ENCODE data around the gene DUSP22.
"Not testable (repeated sequence)": the region's sequence is repeated elsewhere in the genome, so short reads cannot be mapped to it uniquely, and the experiment has no call there.

The DUSP22 gene

DNA sequence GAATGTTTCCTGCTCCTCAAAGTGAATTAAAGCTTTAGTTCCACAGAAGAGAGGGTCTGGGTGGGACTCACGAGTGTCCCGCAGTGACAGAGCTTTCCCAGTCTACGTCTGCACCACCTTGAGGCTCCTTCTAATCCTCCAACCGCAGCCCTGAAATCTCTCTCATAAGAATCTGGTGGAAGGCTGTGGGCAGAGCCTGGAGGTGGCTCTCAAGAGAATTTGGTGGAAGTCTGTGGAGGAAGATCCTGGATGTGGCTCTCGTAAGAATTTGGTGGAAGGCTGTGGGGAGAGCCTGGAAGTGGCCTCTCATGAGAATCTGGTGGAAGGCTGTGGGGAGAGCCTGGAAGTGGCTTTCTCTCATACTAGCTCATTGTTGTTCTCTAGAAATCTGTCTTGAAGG, 13.8 kb upstream of the DUSP22 start:
- no peak for DNase-seq (ENCODE audit: low read depth, low spot score)
- H3K27ac ChIP-seq, result no peak overlapping the region

GRCh38 chr6:279341-280029, 12.8 kb upstream of the DUSP22 start:
- DNase-seq (ENCODE audit: low read depth, low spot score), result no peak
- no peak overlapping the region for H3K27ac ChIP-seq

- no peak for DNase-seq (ENCODE audit: low read depth, low spot score)
- no peak overlapping the region for H3K27ac ChIP-seq
These were observed 11.4 kb upstream of the DUSP22 start for GRCh38 chr6:280775-281468.

GRCh38 chr6:281469-282103, 10.7 kb upstream of the DUSP22 start:
- DNase-seq (ENCODE audit: low read depth, low spot score), result no peak
- no peak overlapping the region for H3K27ac ChIP-seq

GRCh38 chr6:282177-282866, 10.0 kb upstream of the DUSP22 start:
- no peak for DNase-seq (ENCODE audit: low read depth, low spot score)
- no peak overlapping the region for H3K27ac ChIP-seq

DNA sequence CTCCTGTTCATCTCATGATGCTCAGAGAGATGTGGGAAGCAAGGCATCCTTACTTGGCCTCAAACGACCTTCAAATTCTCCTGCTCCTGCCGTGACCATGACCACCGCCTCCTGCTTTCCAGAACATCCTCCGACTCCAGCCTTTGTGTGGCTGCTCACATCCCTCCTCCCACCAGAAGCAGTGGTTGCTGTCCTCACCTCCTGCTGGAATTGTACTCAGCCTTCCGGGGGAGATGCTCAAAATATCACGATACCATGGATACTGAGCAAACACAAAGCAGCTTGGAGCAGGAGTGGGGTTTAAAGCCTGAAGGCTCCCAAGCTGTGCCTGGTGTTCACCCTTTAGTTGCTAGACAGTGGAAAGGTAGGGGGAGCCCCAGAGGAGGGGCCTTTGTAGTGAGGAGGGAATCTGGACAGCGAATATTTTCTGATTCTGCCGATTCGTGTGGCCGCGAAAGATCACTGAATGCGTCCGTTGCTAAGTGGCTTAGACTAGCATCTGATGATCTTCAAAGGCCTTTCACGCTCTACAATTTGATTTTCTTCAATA, 9.3 kb upstream of the DUSP22 start:
- no peak for DNase-seq (ENCODE audit: low read depth, low spot score)
- H3K27ac ChIP-seq, result no peak overlapping the region

DNA sequence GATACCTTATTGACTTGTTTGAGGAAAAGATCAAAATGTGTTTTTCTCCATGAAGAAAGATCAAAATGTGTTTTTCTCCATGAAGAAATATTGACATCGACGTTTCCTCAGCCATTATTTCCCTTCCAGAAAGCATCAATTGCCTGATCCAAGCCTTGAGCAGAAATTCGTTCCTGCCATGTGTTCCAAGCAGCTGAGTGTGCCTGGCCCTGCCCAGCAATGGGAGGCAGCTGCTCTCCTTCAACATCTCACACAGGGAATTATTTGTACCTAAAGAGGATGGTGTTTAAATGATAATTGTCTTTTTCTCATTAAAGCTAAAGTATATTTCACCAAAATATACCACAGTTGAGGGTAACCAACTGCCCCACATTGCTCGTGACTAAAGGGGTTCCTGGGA, 7.8 kb upstream of the DUSP22 start:
- no peak overlapping the region for H3K27ac ChIP-seq

DNA sequence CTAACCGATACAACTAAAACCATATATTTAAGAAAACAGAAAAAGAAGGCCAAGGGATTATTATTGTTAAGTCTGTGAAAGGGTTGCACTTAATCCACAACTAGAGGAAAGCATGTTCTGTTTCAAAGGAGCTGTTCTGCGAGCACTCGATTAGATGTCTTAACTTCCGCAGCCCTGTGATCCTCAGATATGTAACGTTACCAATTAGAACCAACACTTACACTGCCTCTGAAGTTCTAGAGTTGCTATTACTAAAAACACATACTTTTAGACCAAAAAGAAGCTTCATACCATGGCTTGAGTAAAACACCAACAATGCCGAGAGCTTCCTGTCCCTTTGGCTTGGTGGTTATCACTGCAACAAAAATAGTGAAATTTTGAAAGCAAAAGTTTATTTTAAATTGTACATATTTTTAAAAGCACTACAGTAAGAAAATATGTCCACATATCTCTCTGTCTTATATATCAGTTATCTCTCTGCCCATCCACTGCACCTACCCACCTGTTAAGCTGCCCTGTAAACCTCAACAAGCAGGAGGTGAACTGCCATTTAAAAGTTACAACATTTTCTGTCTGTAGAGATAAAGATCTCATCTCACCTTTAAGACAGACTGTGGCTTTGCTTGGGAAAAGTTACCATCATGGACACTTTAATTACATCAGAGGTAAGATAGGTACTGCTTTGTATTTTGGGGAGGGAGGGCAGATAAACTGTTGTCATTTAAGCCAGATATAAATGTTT, 7.1 kb upstream of the DUSP22 start:
- no peak for DNase-seq (ENCODE audit: low read depth, low spot score)

More for the DNA sequence above, 7.8 kb upstream of the DUSP22 start:
- no peak for DNase-seq (ENCODE audit: low read depth, low spot score)

DNA sequence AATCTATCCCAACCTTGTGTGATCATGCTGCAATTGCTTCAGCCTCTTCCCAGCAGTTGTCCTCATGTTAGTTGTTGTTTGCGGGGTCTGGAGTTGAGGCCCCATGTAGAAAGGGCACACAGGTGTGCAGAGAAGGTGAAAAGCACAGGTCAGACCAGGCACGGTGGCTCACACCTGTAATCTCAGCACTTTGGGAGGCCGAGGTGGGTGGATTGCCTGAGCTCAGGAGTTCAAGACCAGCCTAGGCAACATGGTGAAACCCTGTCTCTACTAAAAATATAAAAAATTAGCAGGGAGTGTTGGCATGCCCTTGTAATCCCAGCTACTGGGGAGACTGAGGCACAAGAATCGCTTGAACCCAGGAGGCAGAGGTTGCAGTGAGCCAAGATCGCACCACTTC, 6.4 kb upstream of the DUSP22 start:
- not testable (repeated sequence) for DNase-seq (ENCODE audit: low read depth, low spot score); H3K27ac ChIP-seq

More for the DNA sequence above, 7.1 kb upstream of the DUSP22 start:
- H3K27ac ChIP-seq, result no peak overlapping the region

DNA sequence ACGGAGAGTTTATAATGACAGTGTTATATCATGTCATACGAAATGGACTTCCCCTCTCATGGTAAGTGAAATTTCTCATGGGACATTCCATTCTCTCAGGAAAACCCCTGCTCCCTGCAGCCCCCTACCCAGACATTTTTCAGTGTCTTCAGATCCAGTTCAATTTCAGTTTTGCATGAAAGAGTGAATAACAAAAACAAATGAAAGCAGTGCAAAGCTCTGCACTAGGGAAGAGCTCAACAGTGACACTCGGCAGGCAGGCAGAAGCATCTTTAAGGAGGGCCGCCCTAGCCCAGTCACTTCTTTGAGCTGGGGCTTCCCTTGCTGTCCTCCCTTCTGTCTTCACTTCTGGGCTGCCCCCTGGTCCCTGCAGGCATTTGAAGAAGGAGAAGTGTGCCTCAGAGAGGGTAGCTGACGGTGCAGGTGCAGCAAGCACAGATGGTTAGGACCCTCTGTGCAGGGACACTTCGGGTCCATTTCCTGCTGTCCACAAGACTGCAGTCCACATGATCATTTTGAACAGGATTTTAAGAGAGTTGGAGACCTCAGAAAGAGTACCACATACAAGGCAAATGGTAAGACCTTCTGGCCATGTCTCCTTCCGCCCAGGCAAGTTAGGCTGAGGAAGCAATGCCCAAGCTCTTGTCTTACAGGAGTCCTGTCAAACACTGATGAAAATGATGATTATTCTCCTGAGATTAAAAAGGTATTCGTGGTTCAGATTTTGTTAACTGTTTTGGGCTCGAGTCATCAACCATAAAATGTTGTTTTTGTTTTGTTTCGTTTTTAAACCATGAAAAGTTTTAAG, 5.4 kb upstream of the DUSP22 start:
- no peak overlapping the region for H3K27ac ChIP-seq
- DNase-seq (ENCODE audit: low read depth, low spot score), result no peak

GRCh38 chr6:287489-287860, 4.8 kb upstream of the DUSP22 start:
- no peak overlapping the region for H3K27ac ChIP-seq
- no peak for DNase-seq (ENCODE audit: low read depth, low spot score)

DNA sequence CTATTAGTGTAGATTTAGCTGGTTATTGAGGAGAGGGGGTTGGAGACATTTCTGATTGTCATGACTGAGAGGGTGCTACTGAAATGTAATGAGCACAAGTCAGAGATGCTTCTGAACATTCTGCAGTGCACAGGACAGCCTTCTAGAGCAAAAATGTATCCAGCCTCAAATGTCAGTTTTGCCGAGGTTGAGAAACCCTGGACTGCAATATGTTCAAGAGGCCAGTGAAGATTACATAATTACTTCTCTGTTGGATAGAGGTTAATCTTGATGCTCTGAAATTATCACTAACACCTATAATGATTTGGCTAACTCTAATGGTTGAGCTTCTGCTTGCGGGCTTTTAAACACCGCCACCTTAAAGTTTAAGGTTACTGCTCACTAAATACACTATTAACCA, 3.4 kb upstream of the DUSP22 start:
- DNase-seq (ENCODE audit: low read depth, low spot score), result no peak
- no peak overlapping the region for H3K27ac ChIP-seq

- H3K27ac ChIP-seq, result peak overlapping the region; percentile 96
- DNase-seq (ENCODE audit: low read depth, low spot score), result no peak
These were observed 2.0 kb upstream of the DUSP22 start for GRCh38 chr6:290111-290922.

DNA sequence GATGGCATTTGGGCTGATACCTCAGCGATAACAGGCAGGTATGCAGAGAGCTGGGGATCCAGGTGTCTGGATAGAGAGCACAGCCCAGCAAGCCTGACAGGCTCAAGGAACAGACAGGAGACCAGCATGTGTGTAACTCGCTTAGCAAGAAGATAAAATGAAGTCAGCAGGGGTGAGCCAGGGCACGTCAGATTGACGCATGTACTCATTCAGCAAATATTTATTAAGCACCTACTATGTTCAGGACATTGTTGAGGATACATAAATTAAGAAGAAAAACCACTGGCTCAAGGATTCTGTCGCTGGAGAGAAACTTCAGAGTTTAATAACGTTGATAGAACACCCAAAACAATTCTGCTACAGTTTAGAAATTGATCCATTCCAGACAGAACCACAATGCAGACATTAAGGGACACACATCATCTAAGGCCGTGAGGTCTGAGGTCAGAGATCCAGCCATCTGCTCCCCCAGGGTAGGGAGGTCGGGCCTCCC, 1.0 kb upstream of the DUSP22 start:
- DNase-seq (ENCODE audit: low read depth, low spot score), result peak; percentile 60
- H3K27ac ChIP-seq, result peak overlapping the region; percentile 96

DNA sequence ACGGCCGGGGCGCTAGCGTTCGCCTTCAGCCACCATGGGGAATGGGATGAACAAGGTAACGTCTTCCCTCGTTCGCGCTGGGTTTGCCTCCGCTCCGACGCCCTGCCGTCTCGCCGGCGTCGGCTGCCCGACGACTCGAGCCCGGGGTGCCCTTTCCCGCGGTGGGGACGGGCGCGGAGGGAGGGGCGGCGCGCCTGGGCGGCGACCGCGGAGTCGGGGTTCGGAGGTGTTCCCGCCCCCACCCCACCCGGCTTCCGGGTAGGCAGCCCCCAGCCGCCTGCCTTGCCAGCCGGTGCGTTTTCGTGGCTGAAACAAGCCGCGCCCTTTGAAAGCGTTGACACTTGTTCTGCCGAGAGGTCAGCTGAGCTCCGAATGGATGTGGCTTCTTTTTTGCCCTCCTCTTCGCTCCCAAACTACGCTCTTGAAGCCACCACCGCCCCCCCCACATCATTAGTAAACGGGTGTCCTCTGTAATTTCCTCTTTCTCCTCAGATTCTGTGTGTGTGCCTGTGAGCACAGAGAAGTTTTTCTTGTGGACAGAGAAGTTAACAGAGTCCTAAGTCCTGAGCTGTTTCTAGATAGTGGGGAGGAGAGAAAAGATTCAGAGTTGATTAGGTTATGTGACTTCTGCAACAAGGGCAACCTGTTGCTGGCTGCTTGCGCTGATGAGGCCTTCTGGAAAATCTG, 362 bp downstream of the DUSP22 start:
- no peak for DNase-seq (ENCODE audit: low read depth, low spot score)
- H3K27ac ChIP-seq, result peak overlapping the region; percentile 96

DNA sequence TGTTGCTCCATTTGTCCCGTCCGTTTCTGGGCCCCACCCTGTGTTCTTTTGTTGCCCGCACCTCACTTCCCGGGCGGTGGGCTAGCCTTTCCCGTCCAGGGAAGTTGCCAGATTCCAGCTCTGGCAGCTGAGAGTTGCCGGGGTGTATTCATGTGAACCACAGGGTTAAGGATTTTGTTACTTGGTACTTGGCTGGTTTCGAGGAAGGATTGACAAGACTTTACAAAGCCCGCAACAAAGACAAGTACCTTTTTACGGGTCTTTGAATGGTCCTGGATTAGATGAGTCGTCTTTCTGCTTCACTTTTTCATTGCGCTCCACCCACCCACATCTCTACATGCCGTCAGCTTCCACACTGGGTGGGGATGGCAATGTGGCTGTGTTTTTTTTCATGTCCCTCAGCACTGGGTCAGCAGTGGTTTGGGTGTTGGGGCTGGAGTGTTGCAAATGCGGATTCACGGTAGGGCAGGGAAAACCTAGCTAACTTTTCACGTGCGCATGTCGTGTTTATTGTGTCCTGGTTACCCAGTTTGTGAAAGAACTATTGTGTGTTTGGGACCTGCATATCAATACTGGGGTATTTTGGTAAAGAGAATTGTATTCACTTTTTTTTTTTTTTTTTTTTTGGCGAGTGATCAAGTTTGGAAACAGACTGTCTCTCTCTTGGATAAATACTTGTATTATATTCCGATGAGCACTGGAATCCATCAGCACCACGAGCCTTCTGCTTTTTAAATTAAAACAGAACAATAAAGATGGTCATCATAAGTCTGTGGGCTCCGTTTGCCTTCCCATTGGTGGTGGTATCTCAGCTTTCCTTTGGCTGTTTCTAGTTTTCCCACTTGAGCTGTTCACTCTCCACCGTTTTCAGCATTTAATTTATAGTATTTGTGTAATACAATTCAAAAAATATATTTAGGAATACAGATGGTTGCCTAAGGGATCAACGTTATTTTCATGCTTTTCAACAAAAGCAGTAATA, 1.2 kb downstream of the DUSP22 start:
- no peak for DNase-seq (ENCODE audit: low read depth, low spot score)

More for the DNA sequence above, 1.2 kb downstream of the DUSP22 start:
- peak overlapping the region; percentile 96 for H3K27ac ChIP-seq
